Panc1 (cell line): ENCODE measurements around the gene PLEKHM2.

Experiments used
- TF ChIP-seq, protein P1 (sequence below): fragments of 450-650 bp; IDR thresholded peaks from 2 replicates; pipeline ENCODE4 v1.5.1; 2017; ENCODE audit warnings: mild to moderate bottlenecking
- TF ChIP-seq, protein P2 (sequence below), 2 experiments: IDR thresholded peaks; 2 replicates each; pipeline ENCODE4 v1.6.1; 2011 to 2012; ENCODE audit warnings: low read depth in 2 of 2, control low read depth in 1 of 2, low read length in 1 of 2, mild to moderate bottlenecking in 1 of 2, moderate library complexity in 1 of 2; ENCODE audit not compliant: insufficient read depth in 1 of 2

DNA sequence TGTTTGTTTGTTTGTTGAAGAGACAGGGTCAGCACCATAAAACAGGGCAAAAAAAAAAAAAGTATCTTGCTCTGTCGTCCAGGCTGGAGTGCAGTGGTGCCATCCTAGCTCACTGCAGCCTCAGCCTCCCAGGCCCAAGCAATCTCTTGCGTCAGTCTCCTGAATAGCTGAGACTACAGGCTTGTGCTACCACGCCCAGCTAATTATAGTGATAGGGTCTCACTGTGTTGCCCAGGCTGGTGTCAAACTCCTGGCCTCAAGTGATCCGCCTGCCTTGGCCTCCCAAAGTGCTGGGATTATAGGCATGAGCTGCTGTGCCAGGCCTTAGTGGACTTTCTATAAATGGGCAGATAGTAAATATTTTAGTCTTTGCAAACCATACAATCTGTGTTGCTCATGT, 47.7 kb upstream of the PLEKHM2 start:
- TF ChIP-seq, protein P1, sequence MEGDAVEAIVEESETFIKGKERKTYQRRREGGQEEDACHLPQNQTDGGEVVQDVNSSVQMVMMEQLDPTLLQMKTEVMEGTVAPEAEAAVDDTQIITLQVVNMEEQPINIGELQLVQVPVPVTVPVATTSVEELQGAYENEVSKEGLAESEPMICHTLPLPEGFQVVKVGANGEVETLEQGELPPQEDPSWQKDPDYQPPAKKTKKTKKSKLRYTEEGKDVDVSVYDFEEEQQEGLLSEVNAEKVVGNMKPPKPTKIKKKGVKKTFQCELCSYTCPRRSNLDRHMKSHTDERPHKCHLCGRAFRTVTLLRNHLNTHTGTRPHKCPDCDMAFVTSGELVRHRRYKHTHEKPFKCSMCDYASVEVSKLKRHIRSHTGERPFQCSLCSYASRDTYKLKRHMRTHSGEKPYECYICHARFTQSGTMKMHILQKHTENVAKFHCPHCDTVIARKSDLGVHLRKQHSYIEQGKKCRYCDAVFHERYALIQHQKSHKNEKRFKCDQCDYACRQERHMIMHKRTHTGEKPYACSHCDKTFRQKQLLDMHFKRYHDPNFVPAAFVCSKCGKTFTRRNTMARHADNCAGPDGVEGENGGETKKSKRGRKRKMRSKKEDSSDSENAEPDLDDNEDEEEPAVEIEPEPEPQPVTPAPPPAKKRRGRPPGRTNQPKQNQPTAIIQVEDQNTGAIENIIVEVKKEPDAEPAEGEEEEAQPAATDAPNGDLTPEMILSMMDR = no peak
- TF ChIP-seq, protein P2, sequence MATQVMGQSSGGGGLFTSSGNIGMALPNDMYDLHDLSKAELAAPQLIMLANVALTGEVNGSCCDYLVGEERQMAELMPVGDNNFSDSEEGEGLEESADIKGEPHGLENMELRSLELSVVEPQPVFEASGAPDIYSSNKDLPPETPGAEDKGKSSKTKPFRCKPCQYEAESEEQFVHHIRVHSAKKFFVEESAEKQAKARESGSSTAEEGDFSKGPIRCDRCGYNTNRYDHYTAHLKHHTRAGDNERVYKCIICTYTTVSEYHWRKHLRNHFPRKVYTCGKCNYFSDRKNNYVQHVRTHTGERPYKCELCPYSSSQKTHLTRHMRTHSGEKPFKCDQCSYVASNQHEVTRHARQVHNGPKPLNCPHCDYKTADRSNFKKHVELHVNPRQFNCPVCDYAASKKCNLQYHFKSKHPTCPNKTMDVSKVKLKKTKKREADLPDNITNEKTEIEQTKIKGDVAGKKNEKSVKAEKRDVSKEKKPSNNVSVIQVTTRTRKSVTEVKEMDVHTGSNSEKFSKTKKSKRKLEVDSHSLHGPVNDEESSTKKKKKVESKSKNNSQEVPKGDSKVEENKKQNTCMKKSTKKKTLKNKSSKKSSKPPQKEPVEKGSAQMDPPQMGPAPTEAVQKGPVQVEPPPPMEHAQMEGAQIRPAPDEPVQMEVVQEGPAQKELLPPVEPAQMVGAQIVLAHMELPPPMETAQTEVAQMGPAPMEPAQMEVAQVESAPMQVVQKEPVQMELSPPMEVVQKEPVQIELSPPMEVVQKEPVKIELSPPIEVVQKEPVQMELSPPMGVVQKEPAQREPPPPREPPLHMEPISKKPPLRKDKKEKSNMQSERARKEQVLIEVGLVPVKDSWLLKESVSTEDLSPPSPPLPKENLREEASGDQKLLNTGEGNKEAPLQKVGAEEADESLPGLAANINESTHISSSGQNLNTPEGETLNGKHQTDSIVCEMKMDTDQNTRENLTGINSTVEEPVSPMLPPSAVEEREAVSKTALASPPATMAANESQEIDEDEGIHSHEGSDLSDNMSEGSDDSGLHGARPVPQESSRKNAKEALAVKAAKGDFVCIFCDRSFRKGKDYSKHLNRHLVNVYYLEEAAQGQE (IDR thresholded peaks at IDR 0.05; ENCODE audit: insufficient read depth in 1 of 2, low read depth in 2 of 2, low read length in 1 of 2) = no peak
